Fibroblast of villous mesenchyme (primary cell): Measurements from ENCODE around the gene ARMC5. TPM values are rescaled to one million over a fixed set of nuclear protein-coding genes. Genes with fewer than 3 reads are reported as not detected.

Source experiments
- DNase-seq: peaks from one replicate; pipeline ENCODE4 v3.0.0-alpha.2; 2010; ENCODE audit warnings: low read depth
- H3K4me3 ChIP-seq: 2 replicates; pipeline ENCODE4 v1.5.1; 2011; ENCODE audit warnings: low read depth, mild to moderate bottlenecking, low read length
- total RNA-seq: library from RNA; depleted of rRNA; stranded (reverse); fragments of >200 nt; gene quantifications from 2 replicates; pipeline ENCODE4 v1.2.3, GENCODE V29; 2012
- TF ChIP-seq, protein P1 (sequence below): IDR thresholded peaks from 2 replicates; pipeline ENCODE4 v1.5.1; 2012; ENCODE audit warnings: low read depth, mild to moderate bottlenecking, low read length; ENCODE audit not compliant: insufficient read depth

ARMC5 gene
- total RNA-seq, 1 donor: 8.6 TPM

DNA sequence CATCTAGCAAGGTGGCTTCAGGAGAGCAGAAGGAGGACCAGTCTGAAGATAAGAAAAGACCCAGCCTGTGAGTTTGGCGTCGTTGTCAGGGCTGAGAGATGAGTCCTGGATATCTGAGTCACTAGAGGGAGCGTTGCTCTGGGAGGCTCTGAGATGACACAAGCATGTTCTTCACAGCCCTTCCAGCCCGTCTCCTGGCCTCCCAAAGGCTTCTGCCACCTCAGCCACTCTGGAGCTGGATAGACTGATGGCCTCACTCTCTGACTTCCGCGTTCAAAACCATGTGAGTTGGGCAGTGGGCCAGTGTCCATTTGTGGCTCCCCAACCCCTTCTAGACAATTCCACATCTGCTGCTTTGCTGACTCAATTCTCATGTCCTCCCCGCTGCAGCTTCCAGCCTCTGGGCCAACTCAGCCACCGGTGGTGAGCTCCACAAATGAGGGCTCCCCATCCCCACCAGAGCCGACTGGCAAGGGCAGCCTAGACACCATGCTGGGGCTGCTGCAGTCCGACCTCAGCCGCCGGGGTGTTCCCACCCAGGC lies 14.9 kb downstream of the ARMC5 start:
- no peak overlapping the region for H3K4me3 ChIP-seq
- TF ChIP-seq, protein P1, sequence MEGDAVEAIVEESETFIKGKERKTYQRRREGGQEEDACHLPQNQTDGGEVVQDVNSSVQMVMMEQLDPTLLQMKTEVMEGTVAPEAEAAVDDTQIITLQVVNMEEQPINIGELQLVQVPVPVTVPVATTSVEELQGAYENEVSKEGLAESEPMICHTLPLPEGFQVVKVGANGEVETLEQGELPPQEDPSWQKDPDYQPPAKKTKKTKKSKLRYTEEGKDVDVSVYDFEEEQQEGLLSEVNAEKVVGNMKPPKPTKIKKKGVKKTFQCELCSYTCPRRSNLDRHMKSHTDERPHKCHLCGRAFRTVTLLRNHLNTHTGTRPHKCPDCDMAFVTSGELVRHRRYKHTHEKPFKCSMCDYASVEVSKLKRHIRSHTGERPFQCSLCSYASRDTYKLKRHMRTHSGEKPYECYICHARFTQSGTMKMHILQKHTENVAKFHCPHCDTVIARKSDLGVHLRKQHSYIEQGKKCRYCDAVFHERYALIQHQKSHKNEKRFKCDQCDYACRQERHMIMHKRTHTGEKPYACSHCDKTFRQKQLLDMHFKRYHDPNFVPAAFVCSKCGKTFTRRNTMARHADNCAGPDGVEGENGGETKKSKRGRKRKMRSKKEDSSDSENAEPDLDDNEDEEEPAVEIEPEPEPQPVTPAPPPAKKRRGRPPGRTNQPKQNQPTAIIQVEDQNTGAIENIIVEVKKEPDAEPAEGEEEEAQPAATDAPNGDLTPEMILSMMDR: no peak

DNA sequence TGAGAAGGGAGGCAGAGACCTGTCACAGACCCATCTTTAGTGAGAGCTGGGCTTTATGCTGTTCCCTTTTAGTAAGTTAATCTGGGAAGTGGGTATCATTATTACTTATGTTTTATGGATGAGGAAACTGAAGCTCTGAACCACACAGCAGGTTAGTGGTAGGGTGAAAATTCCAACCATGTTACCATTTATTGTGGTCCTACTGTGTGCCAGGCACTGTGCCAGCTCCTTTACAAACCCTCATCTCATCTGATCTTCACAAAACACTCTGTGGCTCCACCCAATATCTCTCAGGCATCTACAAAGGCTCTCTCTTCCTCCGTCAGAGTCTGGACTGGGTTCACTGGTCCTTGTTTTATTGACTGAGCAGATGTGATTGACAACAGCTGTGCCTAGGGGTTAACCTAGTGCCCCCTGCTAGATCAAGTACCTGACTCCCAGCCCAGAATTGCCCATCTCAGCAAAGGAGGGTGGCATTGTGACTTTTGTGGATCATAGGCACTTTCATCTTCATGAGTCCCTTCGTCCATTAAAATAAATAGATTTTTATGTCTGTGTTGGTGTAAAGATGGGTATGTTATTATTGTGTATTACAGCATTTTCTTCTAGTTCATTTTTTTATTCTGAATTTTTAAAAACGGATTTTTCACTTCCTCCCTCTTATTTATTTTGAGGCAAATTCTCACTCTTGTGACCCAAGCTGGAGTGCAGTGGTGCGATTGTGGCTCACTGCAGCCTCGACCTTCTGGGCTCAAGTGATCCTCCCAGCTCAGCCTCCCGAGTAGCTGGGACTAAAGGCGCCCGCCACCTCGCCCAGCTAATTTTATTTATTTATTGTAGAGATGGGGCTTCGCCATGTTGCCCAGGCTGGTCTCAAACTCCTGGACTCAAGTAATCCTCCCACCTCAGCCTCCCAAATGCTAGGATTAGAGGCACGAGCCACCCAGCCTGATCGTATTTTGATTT lies 15.8 kb downstream of the ARMC5 start:
- TF ChIP-seq, protein P1: no peak
- no peak for DNase-seq
- no peak overlapping the region for H3K4me3 ChIP-seq

More for the DNA sequence above, 14.9 kb downstream of the ARMC5 start:
- DNase-seq: peak; percentile 62

- TF ChIP-seq, protein P1: no peak
- H3K4me3 ChIP-seq: no peak overlapping the region
- DNase-seq: no peak
Observed at GRCh38 chr16:31475946-31476302, 16.6 kb downstream of the ARMC5 start.

DNA sequence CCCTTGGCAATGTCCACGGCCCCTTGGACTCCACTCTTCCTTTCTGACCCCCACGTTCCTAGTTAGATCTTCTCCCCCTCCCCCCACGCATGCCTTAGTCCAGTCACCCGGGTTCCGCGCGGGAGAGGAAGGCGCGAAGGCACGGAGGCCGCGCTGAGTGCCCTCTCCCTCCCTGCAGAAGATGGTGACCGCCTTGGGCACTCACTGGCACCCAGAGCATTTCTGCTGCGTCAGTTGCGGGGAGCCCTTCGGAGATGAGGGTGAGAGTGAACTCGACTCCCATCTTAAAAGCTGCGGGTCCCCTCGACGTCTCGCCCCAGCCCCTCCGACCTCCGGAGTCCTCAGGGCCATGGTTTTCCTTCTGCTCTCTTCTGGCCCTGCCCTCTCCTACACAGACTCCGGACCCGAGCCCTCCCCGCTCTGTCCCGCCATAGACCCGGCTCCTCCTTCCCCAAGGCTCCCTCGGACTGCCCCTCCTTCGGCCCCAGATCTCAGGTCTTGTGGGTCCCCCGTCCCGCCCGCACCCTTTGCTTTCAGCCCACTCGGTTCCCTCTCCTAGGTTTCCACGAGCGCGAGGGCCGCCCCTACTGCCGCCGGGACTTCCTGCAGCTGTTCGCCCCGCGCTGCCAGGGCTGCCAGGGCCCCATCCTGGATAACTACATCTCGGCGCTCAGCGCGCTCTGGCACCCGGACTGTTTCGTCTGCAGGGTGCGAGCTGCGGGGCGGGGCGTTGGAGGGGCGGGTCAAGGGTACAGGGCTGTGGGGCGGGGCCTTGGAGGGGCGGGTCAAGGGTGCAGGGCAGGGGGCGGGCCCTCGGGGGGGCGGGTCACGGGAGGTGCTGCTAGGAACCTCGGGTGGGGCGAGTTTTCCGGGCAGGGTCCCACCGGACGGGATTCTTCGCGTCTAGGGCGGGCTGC lies 17.3 kb downstream of the ARMC5 start:
- TF ChIP-seq, protein P1: no peak
- no peak for DNase-seq
- no peak overlapping the region for H3K4me3 ChIP-seq

GRCh38 chr16:31477220-31478216 lies 18.2 kb downstream of the ARMC5 start:
- no peak for DNase-seq
- TF ChIP-seq, protein P1: no peak
- no peak overlapping the region for H3K4me3 ChIP-seq
